Measurements from ENCODE around the gene IL22. TPM values are rescaled to one million over a fixed set of nuclear protein-coding genes. Genes with fewer than 3 reads are reported as not detected.

IL22 gene
- total RNA-seq, 1 experiment from 2014 or later, result not detected

- Histone ChIP-seq H3K27me3 (ENCODE audit: insufficient read depth, low read length) (no peaks in the 10 kb centered on the region), H2AFZ (ENCODE audit: low read depth, low read length, poor library complexity, severe bottlenecking) (no peak overlapping the region), H3K4me3 (replicated peaks in 1 of 2; ENCODE audit: low read depth in 1 of 2, low read length in 2 of 2) (no peak overlapping the region), H3K4me1 (ENCODE audit: control insufficient read depth in 1 of 2, insufficient read depth in 2 of 2, low read length in 2 of 2) (peaks cover 0 to 4% of the 10 kb centered on the region in 2 experiments; a peak in 1 of 4 replicates), H4K20me1 (ENCODE audit: insufficient read depth) (no peaks in the 10 kb centered on the region), H3K4me2 (ENCODE audit: low read length) (no peak overlapping the region), H3K79me2 (ENCODE audit: insufficient read depth, low read length) (no peaks in the 10 kb centered on the region), H3K36me3 (ENCODE audit: control insufficient read depth in 1 of 2, insufficient read depth in 2 of 2, low read length in 2 of 2) (no peaks in the 10 kb centered on the region), H3K9me3 (ENCODE audit: control insufficient read depth in 1 of 2, insufficient read depth in 1 of 2, low read depth in 1 of 2, low read length in 2 of 2) (no peaks in the 10 kb centered on the region), H3K9ac (ENCODE audit: low read length) (no peak overlapping the region), H3K9me2 (ENCODE audit: insufficient read depth) (no peaks in the 10 kb centered on the region), H3K27ac (ENCODE audit: low read depth, low read length) (no peak overlapping the region)
- DNase-seq (ENCODE audit: low read depth, low spot score) (no peak), ATAC-seq (no peak)
- TF ChIP-seq CTCF (IDR thresholded peaks at IDR 0.05 in 2 of 3, conservative IDR thresholded peaks at IDR 0.05 in 1 of 3; ENCODE audit: borderline replicate concordance in 1 of 3, insufficient read depth in 1 of 3, low read depth in 2 of 3, low read length in 2 of 3) (no peak), ZBTB33 (IDR thresholded peaks at IDR 0.05; ENCODE audit: extremely low read depth, insufficient replicate concordance, low read length) (no peak), ZNF274 (IDR thresholded peaks at IDR 0.05; ENCODE audit: low read depth, low read length) (no peak), RAD21 (IDR thresholded peaks at IDR 0.05; ENCODE audit: low read depth) (no peak), REST (IDR thresholded peaks at IDR 0.05; ENCODE audit: low read depth) (no peak), ELF1 (IDR thresholded peaks at IDR 0.05; ENCODE audit: borderline replicate concordance, low read depth) (no peak), POLR2AphosphoS5 (IDR thresholded peaks at IDR 0.05; ENCODE audit: low read depth, low read length) (no peak), MAX (IDR thresholded peaks at IDR 0.05) (no peak), SRF (IDR thresholded peaks at IDR 0.05; ENCODE audit: low read depth) (no peak), EZH2 (IDR thresholded peaks at IDR 0.05) (no peak), TCF7L2 (IDR thresholded peaks at IDR 0.05; ENCODE audit: borderline replicate concordance, extremely low read depth, insufficient read depth, insufficient read length) (no peak), FOSL1 (IDR thresholded peaks at IDR 0.05; ENCODE audit: low read depth) (no peak), CBX3 (IDR thresholded peaks at IDR 0.05; ENCODE audit: low read depth) (no peak), SP1 (IDR thresholded peaks at IDR 0.05; ENCODE audit: low read depth) (no peak), CEBPB (IDR thresholded peaks at IDR 0.05; ENCODE audit: low read depth) (no peak), POLR2A (IDR thresholded peaks at IDR 0.05; ENCODE audit: borderline replicate concordance, extremely low read depth, insufficient read depth, insufficient read length) (no peak)
- no TSS peak for BruUV-seq (replicated peaks)
- intact Hi-C loops (cut with micrococcal nuclease), result no loop called here
- ChIA-PET POLR2A (no interaction called here), RAD21 (ENCODE audit: low non-redundant PET in 1 of 2, low total read pairs in 2 of 2, uncharacterized antibody in 2 of 2, unreplicated experiment in 2 of 2) (no interaction called here), CTCF (no interaction called here)
Measured at GRCh38 chr12:68235576-68235975, 17.8 kb downstream of the IL22 start.
